ENCODE measurements around the gene CEP57L1.

- TF ChIP-seq, protein P1, sequence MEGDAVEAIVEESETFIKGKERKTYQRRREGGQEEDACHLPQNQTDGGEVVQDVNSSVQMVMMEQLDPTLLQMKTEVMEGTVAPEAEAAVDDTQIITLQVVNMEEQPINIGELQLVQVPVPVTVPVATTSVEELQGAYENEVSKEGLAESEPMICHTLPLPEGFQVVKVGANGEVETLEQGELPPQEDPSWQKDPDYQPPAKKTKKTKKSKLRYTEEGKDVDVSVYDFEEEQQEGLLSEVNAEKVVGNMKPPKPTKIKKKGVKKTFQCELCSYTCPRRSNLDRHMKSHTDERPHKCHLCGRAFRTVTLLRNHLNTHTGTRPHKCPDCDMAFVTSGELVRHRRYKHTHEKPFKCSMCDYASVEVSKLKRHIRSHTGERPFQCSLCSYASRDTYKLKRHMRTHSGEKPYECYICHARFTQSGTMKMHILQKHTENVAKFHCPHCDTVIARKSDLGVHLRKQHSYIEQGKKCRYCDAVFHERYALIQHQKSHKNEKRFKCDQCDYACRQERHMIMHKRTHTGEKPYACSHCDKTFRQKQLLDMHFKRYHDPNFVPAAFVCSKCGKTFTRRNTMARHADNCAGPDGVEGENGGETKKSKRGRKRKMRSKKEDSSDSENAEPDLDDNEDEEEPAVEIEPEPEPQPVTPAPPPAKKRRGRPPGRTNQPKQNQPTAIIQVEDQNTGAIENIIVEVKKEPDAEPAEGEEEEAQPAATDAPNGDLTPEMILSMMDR (conservative IDR thresholded peaks at IDR 0.05 in 1 of 2, IDR thresholded peaks at IDR 0.05 in 1 of 2; ENCODE audit: low read depth in 1 of 2, low read length in 2 of 2) = no peak
- TF ChIP-seq EZH2 (IDR thresholded peaks at IDR 0.05; ENCODE audit: low read length, missing control alignments) = no peak
Observed at GRCh38 chr6:109075934-109076333, 19.4 kb upstream of the CEP57L1 start.

Measured in fibroblast of lung (primary cell).